GM12873 (cell line): Measurements from ENCODE around the gene WWOX.

ENCODE experiments used
- TF ChIP-seq, protein P1 (sequence below): IDR thresholded peaks from 2 replicates; pipeline ENCODE4 v1.5.1; 2012; ENCODE audit warnings: low read depth, mild to moderate bottlenecking, moderate library complexity, low read length, control low read depth; ENCODE audit not compliant: insufficient read depth; ENCODE audit errors: missing control alignments

The WWOX gene

DNA sequence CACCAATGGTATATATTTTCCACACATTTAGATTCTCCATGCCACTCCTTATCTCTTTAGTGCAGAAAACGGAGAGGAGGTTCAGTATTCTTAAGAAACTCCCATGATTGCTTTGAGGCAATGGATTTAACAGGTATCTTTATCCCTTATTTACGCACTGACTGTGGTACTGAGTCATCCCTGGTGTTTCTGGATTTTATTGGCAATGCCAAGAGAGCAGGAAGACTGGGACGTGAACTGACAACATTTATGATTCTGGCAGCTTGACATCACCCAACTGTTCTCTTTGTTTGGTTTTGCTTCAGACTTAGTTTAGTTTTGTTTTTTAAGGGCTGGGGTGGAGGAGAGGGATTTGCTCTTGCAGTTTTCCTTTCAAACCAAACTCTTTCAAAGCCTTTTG lies 131.4 kb downstream of the WWOX start:
- TF ChIP-seq, protein P1, sequence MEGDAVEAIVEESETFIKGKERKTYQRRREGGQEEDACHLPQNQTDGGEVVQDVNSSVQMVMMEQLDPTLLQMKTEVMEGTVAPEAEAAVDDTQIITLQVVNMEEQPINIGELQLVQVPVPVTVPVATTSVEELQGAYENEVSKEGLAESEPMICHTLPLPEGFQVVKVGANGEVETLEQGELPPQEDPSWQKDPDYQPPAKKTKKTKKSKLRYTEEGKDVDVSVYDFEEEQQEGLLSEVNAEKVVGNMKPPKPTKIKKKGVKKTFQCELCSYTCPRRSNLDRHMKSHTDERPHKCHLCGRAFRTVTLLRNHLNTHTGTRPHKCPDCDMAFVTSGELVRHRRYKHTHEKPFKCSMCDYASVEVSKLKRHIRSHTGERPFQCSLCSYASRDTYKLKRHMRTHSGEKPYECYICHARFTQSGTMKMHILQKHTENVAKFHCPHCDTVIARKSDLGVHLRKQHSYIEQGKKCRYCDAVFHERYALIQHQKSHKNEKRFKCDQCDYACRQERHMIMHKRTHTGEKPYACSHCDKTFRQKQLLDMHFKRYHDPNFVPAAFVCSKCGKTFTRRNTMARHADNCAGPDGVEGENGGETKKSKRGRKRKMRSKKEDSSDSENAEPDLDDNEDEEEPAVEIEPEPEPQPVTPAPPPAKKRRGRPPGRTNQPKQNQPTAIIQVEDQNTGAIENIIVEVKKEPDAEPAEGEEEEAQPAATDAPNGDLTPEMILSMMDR: no peak

DNA sequence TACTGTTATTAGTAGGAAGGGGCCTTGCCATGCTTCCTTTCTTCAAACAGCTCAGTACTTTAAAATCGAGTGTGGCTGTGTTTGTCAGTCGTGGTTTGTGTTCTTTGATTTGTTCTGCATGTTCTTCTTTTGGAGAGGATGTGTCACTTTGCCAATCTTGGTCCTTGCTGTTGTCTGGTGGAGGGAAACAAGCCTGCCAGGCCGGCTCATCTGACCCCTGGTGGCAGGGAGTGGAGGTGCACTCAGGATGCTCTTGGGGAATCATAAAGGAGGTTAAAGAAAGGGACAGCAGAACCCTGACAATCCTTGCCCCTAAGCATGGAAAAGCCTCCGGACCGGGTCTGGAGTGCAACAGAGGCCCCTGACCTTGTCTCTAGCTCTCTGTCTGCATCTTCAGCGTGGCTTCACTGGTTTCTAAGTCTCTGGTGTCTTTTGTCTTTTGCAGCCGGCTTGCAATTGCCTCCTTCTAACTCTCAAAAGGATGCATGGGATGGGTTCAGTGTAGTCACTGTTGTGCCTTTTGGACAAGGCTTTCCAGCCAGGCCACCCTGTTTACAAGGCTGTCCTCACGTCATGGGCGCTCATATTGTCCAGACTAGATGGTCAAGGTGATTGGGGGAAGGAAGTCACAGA lies 135.8 kb downstream of the WWOX start:
- TF ChIP-seq, protein P1: peak; percentile 97

DNA sequence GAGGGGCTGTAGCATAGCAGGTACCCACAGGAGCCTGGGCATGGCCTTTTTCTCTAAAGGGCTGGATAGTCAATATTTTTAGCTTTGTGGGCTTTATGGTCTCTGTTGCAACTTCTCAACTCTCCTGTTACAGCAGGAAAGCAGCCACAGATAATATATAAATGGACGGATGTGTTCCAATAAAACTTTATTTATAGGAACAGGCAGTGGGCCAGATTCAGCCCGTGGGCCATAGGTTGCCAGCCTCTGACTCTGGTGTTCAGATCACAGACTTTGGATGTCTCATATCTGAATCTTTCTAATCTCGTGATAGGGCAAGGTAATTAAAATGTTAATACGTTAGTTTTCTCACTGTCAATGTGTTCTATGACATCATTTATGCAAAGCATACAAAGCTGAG lies 136.4 kb downstream of the WWOX start:
- TF ChIP-seq, protein P1: no peak

DNA sequence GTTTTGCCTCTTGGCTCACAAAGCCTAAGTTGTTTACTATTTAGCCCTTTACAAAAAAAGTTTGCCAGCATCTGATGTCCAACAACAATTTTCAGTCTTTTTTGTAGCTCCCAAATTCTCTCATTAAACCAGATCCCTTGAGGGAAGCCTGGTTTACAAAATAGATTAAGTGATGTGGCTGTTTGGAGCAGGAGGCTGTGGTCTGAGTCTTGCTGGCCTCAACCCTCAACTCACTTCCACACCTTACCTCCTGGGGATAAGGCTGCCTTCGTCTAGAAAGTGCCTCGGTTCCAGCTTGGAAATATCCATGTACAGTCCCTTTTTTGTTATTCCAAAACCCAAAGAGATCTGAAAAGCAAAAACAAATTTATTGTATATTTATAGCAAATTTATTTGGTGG lies 138.4 kb downstream of the WWOX start:
- TF ChIP-seq, protein P1: no peak

DNA sequence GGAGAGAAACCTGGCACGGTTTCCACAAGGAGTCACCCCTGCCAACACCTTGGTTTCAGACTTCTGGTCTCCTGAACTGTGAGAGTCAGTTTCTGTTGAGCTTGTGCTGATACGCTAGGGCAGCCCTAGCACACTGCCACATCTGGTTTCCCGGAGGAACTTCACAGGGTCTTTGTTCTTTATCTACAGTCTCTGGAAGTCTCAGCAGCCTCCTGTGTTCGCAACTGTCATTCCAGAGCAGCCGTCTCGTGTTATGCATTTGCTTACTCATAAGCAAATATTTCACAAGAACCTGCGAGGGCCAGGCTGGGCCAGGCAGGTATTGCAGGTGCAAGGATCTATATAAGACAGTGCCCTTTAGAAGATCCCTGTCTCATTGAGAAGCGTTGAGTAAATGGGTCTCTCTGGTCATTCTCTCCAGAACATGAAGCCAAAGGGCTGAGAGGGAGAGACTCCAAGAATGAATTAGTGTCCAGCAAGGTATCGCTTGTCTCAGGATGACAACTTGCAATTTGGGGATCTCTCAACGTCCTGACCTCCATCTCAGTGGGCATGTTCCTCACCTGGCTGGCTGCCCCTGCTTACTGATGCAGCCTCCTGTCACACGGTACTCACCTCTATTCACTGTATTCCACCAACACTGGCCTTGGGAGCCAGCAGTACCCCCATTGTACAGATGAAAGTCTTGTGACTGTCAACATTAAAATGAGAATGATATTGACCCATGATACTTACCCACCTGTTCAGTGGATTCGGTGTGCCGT lies 141.2 kb downstream of the WWOX start:
- TF ChIP-seq, protein P1: no peak

DNA sequence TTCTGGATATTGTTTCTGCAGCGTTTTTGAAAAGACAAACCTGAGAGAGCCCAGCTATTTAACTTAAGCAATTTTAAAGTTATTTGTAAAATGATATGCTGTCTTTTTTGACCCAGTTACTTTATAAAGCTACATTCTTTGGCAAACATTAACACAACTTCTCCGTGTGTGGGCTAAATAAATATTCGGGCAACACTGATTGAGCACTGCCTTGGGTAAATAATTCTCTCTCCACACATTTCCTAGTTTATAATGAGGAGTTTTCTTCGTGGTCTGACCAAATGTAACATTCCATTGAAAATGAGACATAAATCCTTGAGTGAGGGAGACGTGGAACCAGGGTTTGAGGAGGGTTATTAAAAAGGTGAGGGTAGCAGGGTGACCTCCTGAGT lies 142.8 kb downstream of the WWOX start:
- TF ChIP-seq, protein P1: no peak

DNA sequence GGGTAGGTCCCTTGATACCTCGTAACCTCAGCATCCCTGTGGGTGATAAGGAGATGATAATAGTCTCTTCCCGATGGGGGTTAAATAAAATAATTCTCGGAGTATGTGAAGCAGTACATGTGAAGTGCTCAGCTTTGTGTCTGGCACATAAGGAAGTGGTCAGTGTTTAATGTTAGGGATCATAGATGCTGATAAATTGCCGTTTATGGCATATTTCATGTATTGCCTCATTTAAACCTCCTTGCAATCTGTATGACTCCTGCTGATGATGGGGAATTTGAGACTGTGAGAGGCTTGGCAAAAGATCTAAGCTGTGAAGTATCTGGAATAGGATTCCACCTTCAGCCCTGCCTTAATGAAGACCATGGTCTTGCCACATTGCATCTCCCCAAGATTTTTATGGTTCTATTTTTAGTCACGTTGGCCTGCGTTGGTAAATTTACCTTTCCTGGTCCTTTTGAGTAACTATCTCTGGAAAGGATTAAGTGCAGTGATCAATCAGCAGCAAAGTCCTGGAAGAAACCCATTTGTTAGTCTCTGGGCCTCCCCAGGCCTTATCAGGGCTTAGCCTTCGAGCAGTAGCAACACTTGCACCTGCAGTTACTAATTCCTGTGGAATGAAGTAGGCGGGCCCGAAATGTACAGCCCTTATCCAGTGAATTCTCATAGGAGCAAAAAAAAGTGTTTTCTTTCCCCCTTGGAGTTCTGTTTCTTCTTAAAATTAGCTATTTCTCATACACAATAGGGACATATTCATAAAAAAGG lies 144.9 kb downstream of the WWOX start:
- TF ChIP-seq, protein P1: no peak
